ENCODE results near the gene PPP4R2.

DNA sequence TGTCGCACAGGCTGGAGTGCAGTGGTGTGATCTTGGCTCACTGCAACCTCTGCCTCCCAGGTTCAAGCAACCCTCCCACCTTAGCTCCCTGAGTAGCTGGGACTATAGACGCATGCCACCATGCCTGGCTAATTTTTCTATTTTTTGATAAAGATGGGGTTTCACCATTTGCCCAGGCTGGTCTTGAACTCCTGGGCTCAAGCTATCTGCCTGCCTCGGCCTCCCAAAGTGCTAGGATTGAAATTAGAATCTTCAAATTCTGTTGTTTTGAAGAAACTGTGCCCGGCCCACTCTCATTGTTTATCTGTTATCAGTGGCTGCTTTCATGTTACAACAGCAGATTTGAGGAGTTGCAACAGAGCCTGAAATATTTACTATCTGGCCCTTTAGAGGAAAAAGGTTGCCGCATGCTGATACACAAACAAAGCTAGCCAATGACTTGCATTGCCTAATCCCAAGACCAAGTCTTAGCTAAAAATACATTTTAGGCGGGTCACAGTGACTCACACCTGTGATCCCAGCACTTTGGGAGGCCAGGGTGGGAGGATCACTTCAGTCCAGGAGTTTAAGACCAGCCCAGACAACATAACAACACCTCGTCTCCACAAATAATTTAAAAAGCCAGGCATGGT is 43.2 kb upstream of the PPP4R2 start:
- TF ChIP-seq, protein P1, sequence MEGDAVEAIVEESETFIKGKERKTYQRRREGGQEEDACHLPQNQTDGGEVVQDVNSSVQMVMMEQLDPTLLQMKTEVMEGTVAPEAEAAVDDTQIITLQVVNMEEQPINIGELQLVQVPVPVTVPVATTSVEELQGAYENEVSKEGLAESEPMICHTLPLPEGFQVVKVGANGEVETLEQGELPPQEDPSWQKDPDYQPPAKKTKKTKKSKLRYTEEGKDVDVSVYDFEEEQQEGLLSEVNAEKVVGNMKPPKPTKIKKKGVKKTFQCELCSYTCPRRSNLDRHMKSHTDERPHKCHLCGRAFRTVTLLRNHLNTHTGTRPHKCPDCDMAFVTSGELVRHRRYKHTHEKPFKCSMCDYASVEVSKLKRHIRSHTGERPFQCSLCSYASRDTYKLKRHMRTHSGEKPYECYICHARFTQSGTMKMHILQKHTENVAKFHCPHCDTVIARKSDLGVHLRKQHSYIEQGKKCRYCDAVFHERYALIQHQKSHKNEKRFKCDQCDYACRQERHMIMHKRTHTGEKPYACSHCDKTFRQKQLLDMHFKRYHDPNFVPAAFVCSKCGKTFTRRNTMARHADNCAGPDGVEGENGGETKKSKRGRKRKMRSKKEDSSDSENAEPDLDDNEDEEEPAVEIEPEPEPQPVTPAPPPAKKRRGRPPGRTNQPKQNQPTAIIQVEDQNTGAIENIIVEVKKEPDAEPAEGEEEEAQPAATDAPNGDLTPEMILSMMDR (IDR thresholded peaks at IDR 0.05): no peak
- no peak for TF ChIP-seq POLR2A (IDR thresholded peaks at IDR 0.05)
